ENCODE data around the gene BANP.
"Not testable (repeated sequence)": the region's sequence is repeated elsewhere in the genome, so short reads cannot be mapped to it uniquely, and the experiment has no call there.

BANP gene

DNA sequence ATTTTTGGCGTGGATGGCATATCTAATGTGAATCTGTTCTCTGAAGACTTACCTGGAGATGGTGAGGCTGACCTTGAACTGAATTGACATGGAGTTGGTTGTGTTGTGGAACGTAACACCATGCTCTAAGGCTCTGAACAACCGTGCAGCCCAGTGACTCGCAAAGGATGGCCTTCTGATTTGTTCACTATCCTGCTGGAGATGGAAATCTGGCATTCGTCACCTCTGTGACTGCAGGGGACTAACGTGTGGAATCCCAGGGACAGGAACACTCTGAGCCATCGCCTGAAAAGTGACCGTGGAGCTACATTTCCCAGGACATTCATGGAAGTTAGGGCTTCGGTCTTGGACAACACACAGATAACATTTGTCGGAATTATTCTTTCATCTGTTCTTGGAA lies 61.1 kb downstream of the BANP start:
- Histone ChIP-seq H3K4me3 (ENCODE audit: low read length) (no peak overlapping the region), H3K4me1 (ENCODE audit: control insufficient read depth, insufficient read depth, low read length) (no peaks in the 10 kb centered on the region), H3K36me3 (ENCODE audit: control insufficient read depth, insufficient read depth, low read length) (peaks cover 7% of the 10 kb centered on the region), H3K9ac (ENCODE audit: low read length) (no peak overlapping the region), H3K27ac (ENCODE audit: low read depth, low read length) (no peak overlapping the region), H3K27me3 (ENCODE audit: control insufficient read depth, insufficient read depth, low read length) (no peaks in the 10 kb centered on the region)

GRCh38 chr16:88013091-88013609 lies 61.9 kb downstream of the BANP start:
- no peaks in the 10 kb centered on the region for H3K27me3 ChIP-seq (ENCODE audit: control insufficient read depth, insufficient read depth, low read length)
- H3K9ac ChIP-seq (ENCODE audit: low read length), result no peak overlapping the region
- H3K4me1 ChIP-seq (ENCODE audit: control insufficient read depth, insufficient read depth, low read length), result no peaks in the 10 kb centered on the region
- peaks cover 5% of the 10 kb centered on the region for H3K36me3 ChIP-seq (ENCODE audit: control insufficient read depth, insufficient read depth, low read length)
- no peak overlapping the region for H3K27ac ChIP-seq (ENCODE audit: low read depth, low read length)
- H3K4me3 ChIP-seq (ENCODE audit: low read length), result no peak overlapping the region

DNA sequence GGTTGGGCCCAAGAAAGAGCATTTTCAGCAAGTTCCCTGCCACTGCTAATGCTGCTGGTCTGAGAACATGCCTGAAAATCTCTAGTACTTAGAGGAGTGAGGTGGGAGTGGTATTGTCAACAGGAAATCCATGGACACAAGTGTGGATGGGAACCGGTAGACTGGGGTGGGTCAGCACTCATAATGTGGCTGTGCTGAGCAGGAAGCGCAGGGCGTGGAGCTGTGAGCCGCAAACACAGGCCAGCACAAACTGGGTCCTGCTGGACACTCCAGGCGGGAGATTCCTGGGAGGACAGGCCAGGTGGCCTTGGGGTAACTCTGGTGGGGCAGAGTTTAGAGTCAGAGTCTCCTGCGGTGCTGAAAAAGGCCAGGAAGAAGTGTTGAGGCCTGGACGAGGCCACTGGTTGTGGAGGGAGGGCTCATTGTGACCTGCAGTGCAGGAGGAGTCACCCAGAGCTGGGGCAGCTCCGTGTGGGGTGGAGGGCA lies 62.6 kb downstream of the BANP start:
- Histone ChIP-seq H3K27ac (ENCODE audit: low read depth, low read length) (no peak overlapping the region), H3K27me3 (ENCODE audit: control insufficient read depth, insufficient read depth, low read length) (no peaks in the 10 kb centered on the region), H3K4me1 (ENCODE audit: control insufficient read depth, insufficient read depth, low read length) (no peaks in the 10 kb centered on the region), H3K9ac (ENCODE audit: low read length) (no peak overlapping the region), H3K36me3 (ENCODE audit: control insufficient read depth, insufficient read depth, low read length) (peaks cover 5% of the 10 kb centered on the region), H3K4me3 (ENCODE audit: low read length) (no peak overlapping the region)

GRCh38 chr16:88014252-88014781 lies 63.1 kb downstream of the BANP start:
- Histone ChIP-seq H3K4me1 (ENCODE audit: control insufficient read depth, insufficient read depth, low read length) (no peaks in the 10 kb centered on the region), H3K27ac (ENCODE audit: low read depth, low read length) (no peak overlapping the region), H3K4me3 (ENCODE audit: low read length) (no peak overlapping the region), H3K27me3 (ENCODE audit: control insufficient read depth, insufficient read depth, low read length) (no peaks in the 10 kb centered on the region), H3K36me3 (ENCODE audit: control insufficient read depth, insufficient read depth, low read length) (peaks cover 5% of the 10 kb centered on the region), H3K9ac (ENCODE audit: low read length) (no peak overlapping the region)

- Histone ChIP-seq H3K9ac (ENCODE audit: low read length) (no peak overlapping the region), H3K27ac (ENCODE audit: low read depth, low read length) (no peak overlapping the region), H3K27me3 (ENCODE audit: control insufficient read depth, insufficient read depth, low read length) (no peaks in the 10 kb centered on the region), H3K4me1 (ENCODE audit: control insufficient read depth, insufficient read depth, low read length) (no peaks in the 10 kb centered on the region), H3K36me3 (ENCODE audit: control insufficient read depth, insufficient read depth, low read length) (peaks cover 5% of the 10 kb centered on the region), H3K4me3 (ENCODE audit: low read length) (no peak overlapping the region)
Measured at GRCh38 chr16:88014954-88015805, 63.9 kb downstream of the BANP start.

GRCh38 chr16:88015806-88016140 lies 64.5 kb downstream of the BANP start:
- Histone ChIP-seq H3K27me3 (ENCODE audit: control insufficient read depth, insufficient read depth, low read length) (no peaks in the 10 kb centered on the region), H3K27ac (ENCODE audit: low read depth, low read length) (no peak overlapping the region), H3K9ac (ENCODE audit: low read length) (no peak overlapping the region), H3K36me3 (ENCODE audit: control insufficient read depth, insufficient read depth, low read length) (no peaks in the 10 kb centered on the region), H3K4me1 (ENCODE audit: control insufficient read depth, insufficient read depth, low read length) (no peaks in the 10 kb centered on the region), H3K4me3 (ENCODE audit: low read length) (no peak overlapping the region)

GRCh38 chr16:88016386-88016785 lies 65.2 kb downstream of the BANP start:
- not testable (repeated sequence) for H3K27ac ChIP-seq (ENCODE audit: low read depth, low read length); H3K36me3 ChIP-seq (ENCODE audit: control insufficient read depth, insufficient read depth, low read length); H3K4me1 ChIP-seq (ENCODE audit: control insufficient read depth, insufficient read depth, low read length); H3K27me3 ChIP-seq (ENCODE audit: control insufficient read depth, insufficient read depth, low read length); H3K4me3 ChIP-seq (ENCODE audit: low read length); H3K9ac ChIP-seq (ENCODE audit: low read length)

GRCh38 chr16:88016964-88017363 lies 65.7 kb downstream of the BANP start:
- no peaks in the 10 kb centered on the region for H3K27me3 ChIP-seq (ENCODE audit: control insufficient read depth, insufficient read depth, low read length)
- H3K4me1 ChIP-seq (ENCODE audit: control insufficient read depth, insufficient read depth, low read length), result no peaks in the 10 kb centered on the region
- H3K27ac ChIP-seq (ENCODE audit: low read depth, low read length), result no peak overlapping the region
- H3K4me3 ChIP-seq (ENCODE audit: low read length), result no peak overlapping the region
- no peaks in the 10 kb centered on the region for H3K36me3 ChIP-seq (ENCODE audit: control insufficient read depth, insufficient read depth, low read length)
- no peak overlapping the region for H3K9ac ChIP-seq (ENCODE audit: low read length)

- Histone ChIP-seq H3K36me3 (ENCODE audit: control insufficient read depth, insufficient read depth, low read length) (no peaks in the 10 kb centered on the region), H3K4me3 (ENCODE audit: low read length) (no peak overlapping the region), H3K4me1 (ENCODE audit: control insufficient read depth, insufficient read depth, low read length) (no peaks in the 10 kb centered on the region), H3K27ac (ENCODE audit: low read depth, low read length) (no peak overlapping the region), H3K9ac (ENCODE audit: low read length) (no peak overlapping the region), H3K27me3 (ENCODE audit: control insufficient read depth, insufficient read depth, low read length) (no peaks in the 10 kb centered on the region)
Measured at GRCh38 chr16:88017587-88018101, 66.4 kb downstream of the BANP start.

GRCh38 chr16:88018382-88018781 lies 67.1 kb downstream of the BANP start:
- not testable (repeated sequence) for H3K27me3 ChIP-seq (ENCODE audit: control insufficient read depth, insufficient read depth, low read length); H3K9ac ChIP-seq (ENCODE audit: low read length); H3K4me3 ChIP-seq (ENCODE audit: low read length); H3K4me1 ChIP-seq (ENCODE audit: control insufficient read depth, insufficient read depth, low read length); H3K27ac ChIP-seq (ENCODE audit: low read depth, low read length); H3K36me3 ChIP-seq (ENCODE audit: control insufficient read depth, insufficient read depth, low read length)

GRCh38 chr16:88019041-88019820 lies 68.0 kb downstream of the BANP start:
- not testable (repeated sequence) for H3K27me3 ChIP-seq (ENCODE audit: control insufficient read depth, insufficient read depth, low read length); H3K4me1 ChIP-seq (ENCODE audit: control insufficient read depth, insufficient read depth, low read length); H3K27ac ChIP-seq (ENCODE audit: low read depth, low read length); H3K9ac ChIP-seq (ENCODE audit: low read length); H3K36me3 ChIP-seq (ENCODE audit: control insufficient read depth, insufficient read depth, low read length); H3K4me3 ChIP-seq (ENCODE audit: low read length)

- no peaks in the 10 kb centered on the region for H3K36me3 ChIP-seq (ENCODE audit: control insufficient read depth, insufficient read depth, low read length)
Measured at GRCh38 chr16:88019821-88020515, 68.7 kb downstream of the BANP start.

More at GRCh38 chr16:88019821-88020515, 68.7 kb downstream of the BANP start:
- Histone ChIP-seq H3K9ac (ENCODE audit: low read length) (no peak overlapping the region), H3K27ac (ENCODE audit: low read depth, low read length) (no peak overlapping the region), H3K4me3 (ENCODE audit: low read length) (no peak overlapping the region), H3K27me3 (ENCODE audit: control insufficient read depth, insufficient read depth, low read length) (no peaks in the 10 kb centered on the region), H3K4me1 (ENCODE audit: control insufficient read depth, insufficient read depth, low read length) (no peaks in the 10 kb centered on the region)

Data from rectal smooth muscle tissue (tissue), 1 donor.